WTC11 (cell line): ENCODE data around the gene KLRD1.

ENCODE experiments used
- SMAD4 ChIP-seq: sonication (generic); formaldehyde crosslinking; IDR thresholded peaks from 2 replicates; pipeline ENCODE4 v1.8.0; 2022; ENCODE audit warnings: mild to moderate bottlenecking, missing genetic modification reagents
- TF ChIP-seq, protein P1 (sequence below): fragments of 200-600 bp; IDR thresholded peaks from 2 replicates; pipeline ENCODE4 v1.8.0; 2022; ENCODE audit warnings: antibody characterized with exemption

DNA sequence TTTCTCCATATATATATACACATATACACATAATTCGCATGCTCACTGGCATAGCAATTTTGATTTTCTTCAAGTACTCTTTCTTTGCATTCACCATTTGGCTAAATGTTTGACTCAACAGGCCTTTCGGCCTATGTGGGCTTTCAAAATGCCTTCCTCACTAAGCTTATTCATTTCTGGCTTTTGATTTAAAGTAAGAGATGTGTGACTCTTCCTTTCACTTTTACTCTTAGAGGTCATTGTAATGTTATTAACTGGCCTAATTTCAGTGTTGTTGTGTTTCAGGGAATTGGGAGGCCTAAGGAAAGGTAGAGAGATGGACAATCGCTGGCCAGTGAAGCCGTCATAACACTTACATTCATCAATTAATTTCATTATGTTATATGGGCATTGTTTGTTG, 14.5 kb upstream of the KLRD1 start:
- TF ChIP-seq SMAD4 (CRISPR knock-in tag), result no peak
- TF ChIP-seq, protein P1, sequence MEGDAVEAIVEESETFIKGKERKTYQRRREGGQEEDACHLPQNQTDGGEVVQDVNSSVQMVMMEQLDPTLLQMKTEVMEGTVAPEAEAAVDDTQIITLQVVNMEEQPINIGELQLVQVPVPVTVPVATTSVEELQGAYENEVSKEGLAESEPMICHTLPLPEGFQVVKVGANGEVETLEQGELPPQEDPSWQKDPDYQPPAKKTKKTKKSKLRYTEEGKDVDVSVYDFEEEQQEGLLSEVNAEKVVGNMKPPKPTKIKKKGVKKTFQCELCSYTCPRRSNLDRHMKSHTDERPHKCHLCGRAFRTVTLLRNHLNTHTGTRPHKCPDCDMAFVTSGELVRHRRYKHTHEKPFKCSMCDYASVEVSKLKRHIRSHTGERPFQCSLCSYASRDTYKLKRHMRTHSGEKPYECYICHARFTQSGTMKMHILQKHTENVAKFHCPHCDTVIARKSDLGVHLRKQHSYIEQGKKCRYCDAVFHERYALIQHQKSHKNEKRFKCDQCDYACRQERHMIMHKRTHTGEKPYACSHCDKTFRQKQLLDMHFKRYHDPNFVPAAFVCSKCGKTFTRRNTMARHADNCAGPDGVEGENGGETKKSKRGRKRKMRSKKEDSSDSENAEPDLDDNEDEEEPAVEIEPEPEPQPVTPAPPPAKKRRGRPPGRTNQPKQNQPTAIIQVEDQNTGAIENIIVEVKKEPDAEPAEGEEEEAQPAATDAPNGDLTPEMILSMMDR, result no peak
